ENCODE measurements around the gene SLC9A3.

Gene SLC9A3

DNA sequence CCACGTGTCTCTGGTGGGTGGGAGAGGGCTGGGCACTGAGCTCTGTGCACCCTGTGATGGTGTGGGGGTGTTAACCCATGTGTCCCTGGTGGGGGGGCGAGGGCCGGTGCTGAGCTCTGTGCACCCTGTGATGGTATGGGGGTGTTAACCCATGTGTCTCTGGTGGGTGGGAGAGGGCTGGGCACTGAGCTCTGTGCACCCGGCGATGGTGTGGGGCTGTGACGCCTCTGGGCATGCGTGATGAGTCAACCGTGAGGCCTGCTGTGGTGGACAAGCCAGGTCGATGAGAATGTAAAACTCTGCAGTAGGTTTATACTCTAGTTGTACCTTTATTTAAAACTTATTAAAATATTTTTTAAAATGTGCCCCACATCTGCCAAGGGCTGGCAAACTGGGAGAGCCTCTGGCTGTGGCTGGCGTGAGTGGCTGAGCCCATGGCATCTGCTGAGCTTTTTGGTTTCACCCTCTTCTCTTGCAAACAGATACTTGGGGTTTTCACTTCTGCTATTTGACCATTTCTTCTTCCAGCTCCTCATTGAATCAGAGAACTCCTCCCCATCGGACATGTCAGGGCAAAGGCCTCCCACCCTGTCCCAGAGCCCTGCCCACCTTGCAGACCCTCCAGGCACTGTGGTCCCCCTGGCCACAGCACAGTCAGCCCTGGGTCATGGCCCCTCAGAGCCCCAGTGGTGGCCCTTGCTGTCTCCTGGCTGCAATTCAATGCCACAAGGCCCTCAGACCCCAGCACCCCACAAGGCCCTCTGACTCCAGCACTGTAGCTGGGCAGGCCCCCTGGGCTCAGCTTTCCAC, 99.7 kb downstream of the SLC9A3 start:
- DNase-seq = no peak

DNA sequence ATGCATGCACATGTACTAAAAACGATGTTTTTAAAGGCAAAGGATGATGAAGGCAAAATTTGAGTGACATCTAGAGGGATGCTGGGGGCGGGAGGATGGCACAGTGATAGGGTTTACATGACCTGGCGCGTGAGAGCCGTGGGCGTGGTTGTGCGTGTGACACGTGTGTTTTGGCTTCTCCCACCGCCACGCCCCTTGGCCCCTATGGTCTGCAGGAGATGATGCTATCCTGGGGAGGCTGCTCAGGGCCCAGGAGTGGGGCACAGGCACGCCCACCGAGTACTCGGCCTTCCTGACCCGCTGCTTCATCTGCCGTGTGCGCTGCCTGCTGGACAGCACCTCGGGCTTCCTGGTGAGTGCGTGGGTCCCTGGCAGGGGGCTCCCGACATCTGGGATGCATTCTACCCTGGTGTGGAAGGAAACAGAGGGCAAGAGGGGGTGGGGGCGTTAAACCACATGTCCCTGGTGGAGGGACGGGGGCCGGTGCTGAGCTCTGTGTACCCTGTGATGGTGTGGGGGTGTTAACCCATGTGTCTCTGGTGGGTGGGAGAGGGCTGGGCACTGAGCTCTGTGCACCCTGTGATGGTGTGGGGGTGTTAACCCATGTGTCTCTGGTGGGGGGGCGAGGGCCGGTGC, 100.5 kb downstream of the SLC9A3 start:
- no peak for DNase-seq

DNA sequence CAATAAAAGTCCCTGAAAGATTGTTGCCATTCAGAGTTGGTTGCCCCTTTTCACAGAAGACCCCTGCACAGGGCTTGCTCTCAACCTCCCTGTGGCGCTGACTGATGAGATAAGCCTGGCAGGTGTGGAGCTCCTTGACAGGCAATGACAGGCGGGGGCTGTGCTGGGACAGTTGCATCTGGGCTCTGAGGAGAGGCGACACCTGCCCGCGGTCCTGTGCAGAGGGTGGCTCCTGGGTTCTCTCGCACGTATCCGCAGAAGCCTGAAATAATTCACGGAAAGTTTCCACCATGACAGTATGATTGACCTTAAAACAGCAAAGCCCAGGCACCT, 101.0 kb downstream of the SLC9A3 start:
- DNase-seq = no peak

DNA sequence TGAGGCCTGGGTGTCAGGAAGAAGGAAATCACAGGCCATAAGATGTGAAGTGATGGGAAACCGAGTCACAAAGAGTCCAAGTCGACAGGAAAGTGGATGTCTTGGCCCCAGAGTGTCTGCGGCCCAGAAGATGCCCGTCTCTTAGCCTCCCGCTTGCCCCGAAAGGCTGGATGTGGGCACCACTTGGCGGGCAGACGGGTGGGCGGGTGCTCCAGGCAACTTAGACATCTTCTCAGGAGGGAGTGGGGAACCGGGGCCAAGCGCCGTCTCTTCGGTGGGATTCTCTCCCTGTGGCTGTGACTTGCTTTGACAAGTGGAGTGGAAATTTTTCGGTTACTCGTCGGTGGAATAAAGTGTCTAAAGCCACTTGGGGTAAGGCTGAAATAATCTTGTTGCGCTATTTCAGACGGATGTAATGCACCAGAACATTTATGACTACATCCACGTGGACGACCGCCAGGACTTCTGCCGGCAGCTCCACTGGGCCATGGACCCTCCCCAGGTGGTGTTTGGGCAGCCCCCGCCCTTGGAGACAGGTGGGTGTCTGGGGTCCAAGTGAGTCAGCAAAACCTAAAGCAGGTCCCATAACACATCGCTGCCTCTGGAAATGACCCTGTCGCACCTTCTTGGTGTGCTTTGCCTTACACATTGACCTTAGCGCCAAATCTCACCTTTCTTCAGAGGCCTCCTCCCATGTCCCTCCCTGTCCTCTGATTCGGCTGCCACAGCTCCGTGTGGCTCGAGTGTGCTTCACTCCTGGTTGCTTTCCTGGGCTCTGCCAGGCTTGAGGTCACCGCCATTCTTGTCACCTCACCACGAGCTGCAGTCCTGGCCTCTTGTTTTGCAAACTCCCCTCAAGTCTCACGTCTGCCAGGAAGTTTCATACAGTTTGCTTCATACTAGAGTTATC, 101.7 kb downstream of the SLC9A3 start:
- DNase-seq = no peak

DNA sequence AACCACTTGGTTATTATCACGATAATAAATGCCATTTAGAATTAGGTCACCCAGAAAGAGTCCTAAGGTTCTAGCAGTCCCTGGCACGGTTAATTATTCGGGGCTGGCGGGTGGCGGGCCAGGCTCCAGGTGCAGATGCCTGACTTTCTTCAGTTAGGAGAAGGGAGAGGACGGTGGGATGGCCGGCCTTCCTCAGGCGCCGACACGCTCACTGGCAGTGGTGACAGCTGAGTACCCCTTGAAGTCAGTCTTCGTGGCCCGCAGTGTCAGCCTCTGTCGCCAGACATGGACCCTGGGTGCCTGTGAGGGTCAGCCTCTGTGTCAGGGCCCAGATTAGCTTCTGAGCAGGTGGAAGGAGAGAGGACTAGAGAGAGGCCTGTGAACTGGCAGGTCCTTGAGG, 102.3 kb downstream of the SLC9A3 start:
- no peak for DNase-seq

DNA sequence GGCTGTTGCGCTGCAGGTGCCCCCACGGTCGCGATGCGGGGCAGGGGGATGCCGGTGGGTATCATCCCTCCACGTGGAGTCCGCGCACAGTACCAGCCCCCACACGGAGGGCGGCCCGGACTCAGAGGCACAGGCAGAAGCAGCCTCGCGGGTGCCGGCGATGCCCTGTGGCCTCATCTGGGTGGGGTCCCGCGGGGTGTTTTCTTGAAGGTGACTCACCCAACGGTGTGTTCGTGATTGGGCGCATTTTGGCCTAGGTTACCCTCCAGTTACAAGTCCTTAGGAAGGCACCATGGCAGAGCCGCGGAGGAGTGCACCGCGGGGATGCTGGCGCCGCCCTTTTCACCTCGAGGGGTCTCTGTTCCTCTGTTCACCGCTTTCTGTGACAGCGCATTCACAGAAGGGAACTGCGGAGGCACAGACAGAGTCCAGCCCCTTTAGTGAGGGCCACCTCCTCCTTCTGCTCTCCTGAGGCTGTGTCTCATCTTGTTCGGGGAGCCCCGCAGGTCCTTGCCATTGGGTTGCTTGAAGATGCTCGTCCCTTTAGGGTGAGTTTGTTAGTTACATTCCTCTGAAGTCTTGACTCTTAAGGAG, 102.9 kb downstream of the SLC9A3 start:
- no peak for DNase-seq

DNA sequence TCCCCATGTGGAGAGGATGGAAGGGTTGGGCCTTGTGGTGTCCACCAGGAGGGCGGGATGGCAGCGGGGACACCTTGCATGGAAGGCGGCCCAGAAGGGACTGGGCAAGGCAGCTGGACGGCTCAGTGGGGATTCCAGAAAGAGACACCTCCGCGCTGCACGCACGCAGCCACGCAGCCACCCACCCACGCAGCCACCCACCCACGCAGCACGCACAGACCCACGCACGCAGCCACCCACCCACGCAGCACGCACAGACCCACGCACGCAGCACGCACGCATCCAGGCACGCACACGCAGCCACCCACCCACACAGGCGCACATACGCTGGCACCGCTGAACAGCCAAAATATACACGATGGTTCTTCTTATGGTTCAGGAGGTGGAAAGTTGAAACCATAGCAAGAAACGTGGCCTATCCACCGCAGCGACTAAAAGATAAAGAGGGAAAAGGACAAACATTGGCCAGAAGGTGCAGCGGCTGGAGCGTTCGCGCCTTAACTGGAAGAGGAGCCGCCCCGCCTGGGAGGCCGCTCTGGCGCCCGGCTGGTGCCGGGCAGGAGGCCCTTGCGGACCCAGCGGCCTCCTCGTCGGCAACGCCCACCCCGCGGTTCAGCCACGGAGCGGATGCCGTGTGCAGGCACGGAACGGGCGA, 103.5 kb downstream of the SLC9A3 start:
- no peak for DNase-seq

Data from NCI-H1105 treated with DMSO at 0.1 percent for 48 hours (cell line).